ENCODE data around the gene PDIA5.

GRCh38 chr3:123193448-123194101 lies 126.8 kb downstream of the PDIA5 start:
- TF ChIP-seq SMC3 (IDR thresholded peaks at IDR 0.05; ENCODE audit: low read depth, low read length) = no peak
- no peak for TF ChIP-seq CTCF (conservative IDR thresholded peaks at IDR 0.05; ENCODE audit: low read depth, low read length)
- TF ChIP-seq RAD21 (IDR thresholded peaks at IDR 0.05; ENCODE audit: low read length) = no peak
- TF ChIP-seq MXI1 (IDR thresholded peaks at IDR 0.05; ENCODE audit: borderline replicate concordance, low read depth, low read length) = no peak
- no peak for TF ChIP-seq ELK1 (IDR thresholded peaks at IDR 0.05; ENCODE audit: borderline replicate concordance, low read depth, low read length)
- TF ChIP-seq RCOR1 (IDR thresholded peaks at IDR 0.05; ENCODE audit: insufficient replicate concordance, low read length) = no peak
